Lung (tissue), 12 donors: ENCODE measurements around the gene CHN2. TPM values are rescaled to one million over a fixed set of nuclear protein-coding genes. Genes with fewer than 3 reads are reported as not detected.

Experiments
- ATAC-seq: fragments of 200-7000 bp; cut with Tn5 transposase; one replicate; pipeline ENCODE4 v1.9.1; 2020; ENCODE audit warnings: moderate number of reproducible peaks; ENCODE audit not compliant: insufficient read depth, low FRiP score
- DNase-seq, 3 donors: peaks; one replicate each; pipeline ENCODE4 v3.0.0-alpha.2; 2013 to 2017
- H3K27ac ChIP-seq, 2 donors: one replicate each; pipeline ENCODE4 v1.5.1; 2013; ENCODE audit warnings: mild to moderate bottlenecking in 2 of 2, moderate library complexity in 2 of 2, control low read depth in 1 of 2, inconsistent platforms in 1 of 2, low read depth in 1 of 2, low read length in 1 of 2
- H3K27me3 ChIP-seq, 3 donors: one replicate each; pipeline ENCODE4 v1.5.1; 2013; ENCODE audit warnings: low read length in 2 of 3; ENCODE audit not compliant: control insufficient read depth in 3 of 3, insufficient read depth in 3 of 3
- H3K36me3 ChIP-seq, 4 donors: one replicate each; pipeline ENCODE4 v1.5.1; 2013; ENCODE audit warnings: low read length in 4 of 4, mild to moderate bottlenecking in 1 of 4, moderate library complexity in 1 of 4; ENCODE audit not compliant: control insufficient read depth in 4 of 4, insufficient read depth in 4 of 4
- H3K4me1 ChIP-seq, 5 donors: one replicate each; pipeline ENCODE4 v1.5.1; 2013; ENCODE audit warnings: low read length in 5 of 5, mild to moderate bottlenecking in 2 of 5, moderate library complexity in 1 of 5; ENCODE audit not compliant: control insufficient read depth in 5 of 5, insufficient read depth in 5 of 5
- H3K4me3 ChIP-seq: one replicate; pipeline ENCODE4 v1.5.1; 2013; ENCODE audit warnings: mild to moderate bottlenecking, control low read depth, moderate library complexity
- H3K9ac ChIP-seq, 2 donors: one replicate each; pipeline ENCODE4 v1.5.1; 2013; ENCODE audit warnings: low read length in 2 of 2, control low read depth in 1 of 2; ENCODE audit not compliant: insufficient read depth in 1 of 2
- H3K9me3 ChIP-seq, 4 donors: one replicate each; pipeline ENCODE4 v1.5.1; 2013; ENCODE audit warnings: low read length in 3 of 4, mild to moderate bottlenecking in 1 of 4, moderate library complexity in 1 of 4; ENCODE audit not compliant: control insufficient read depth in 4 of 4, insufficient read depth in 3 of 4
- WGBS, 2 donors: extraction: QIAGEN DNeasy Blood & Tissue Kit; methylation state at CpG; one replicate each; pipeline ENCODE4 v1.1.7; 2013; 5-methylcytosine and 5-hydroxymethylcytosine counted together
- polyA plus RNA-seq, 2 donors: library from polyadenylated mRNA; stranded (reverse); fragments of 200-250 nt; gene quantifications; one replicate each; pipeline ENCODE4 v1.2.1, GENCODE V29; 2013
- total RNA-seq, 2 donors: library from RNA; depleted of rRNA in 1 of 2; stranded (reverse); fragments of >200 nt in 1 of 2; gene quantifications; one replicate each; pipeline ENCODE4 v1.2.1, GENCODE V29; 2014 to 2021
- TF ChIP-seq, protein P1 (sequence below): IDR thresholded peaks from 2 replicates; pipeline ENCODE4 v1.5.1; 2012; ENCODE audit warnings: mild to moderate bottlenecking; ENCODE audit errors: control extremely low read depth, extremely low read depth
- donor health status: control.
- donor health status: control.
- donor health status: Bipolar disorder and iron deficiency.
- donor health status: healthy.
- donor health status: DM: yes; HTN: yes; CAD: no.

The CHN2 gene
- total and polyA plus RNA-seq, 4 donors = 3.2 to 11.0 (median 6.7) TPM

DNA sequence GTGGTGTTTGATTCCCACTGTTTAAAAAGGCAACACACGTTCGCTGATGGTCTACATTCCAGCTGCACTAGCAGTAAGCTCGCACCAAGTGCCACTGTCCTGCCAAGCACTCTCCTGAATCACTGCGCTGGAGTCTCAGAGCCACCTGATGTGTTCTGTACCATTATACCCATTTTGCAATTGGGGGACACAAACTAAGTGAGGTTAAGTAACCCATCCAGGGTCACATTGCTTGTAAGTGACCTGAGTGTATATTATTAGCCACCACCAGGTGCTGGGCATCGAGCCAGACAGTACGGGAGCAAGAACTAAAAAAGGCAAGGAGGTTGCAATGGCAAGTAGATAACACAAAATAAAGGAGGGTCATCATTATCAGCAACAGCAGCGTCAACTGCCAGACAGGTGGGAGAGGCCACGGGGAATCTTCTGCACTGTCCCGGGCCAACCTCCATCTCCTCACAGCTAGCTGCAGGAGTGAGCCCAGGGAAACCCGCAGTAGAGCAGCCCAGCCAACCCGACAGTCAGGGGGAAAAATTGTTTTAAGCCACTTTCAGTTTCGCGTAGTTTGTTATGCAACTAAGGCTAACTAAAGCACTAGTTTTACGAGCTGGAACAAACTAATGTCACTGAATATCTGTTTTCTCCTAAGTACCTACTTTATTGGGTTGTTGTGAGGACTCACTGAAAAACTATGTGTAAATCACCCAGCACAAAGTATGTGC, 47.5 kb upstream of the CHN2 start:
- WGBS, 2 donors = 46 to 58% methylated on average over 14 of the region's 14 CpGs
- Histone ChIP-seq H3K4me1 (peaks cover 0 to 19% (median 7%) of the 10 kb centered on the region in 5 donors), H3K27ac (peak overlapping the region in 1 of 2 donors; percentile 82), H3K36me3 (no peaks in the 10 kb centered on the region), H3K9ac (no peak overlapping the region), H3K4me3 (no peak overlapping the region), H3K9me3 (no peaks in the 10 kb centered on the region), H3K27me3 (peaks cover 0 to 67% (median 40%) of the 10 kb centered on the region in 3 donors)
- ATAC-seq (no peak), DNase-seq (peak in 1 of 3 donors; percentile 21)
- TF ChIP-seq, protein P1, sequence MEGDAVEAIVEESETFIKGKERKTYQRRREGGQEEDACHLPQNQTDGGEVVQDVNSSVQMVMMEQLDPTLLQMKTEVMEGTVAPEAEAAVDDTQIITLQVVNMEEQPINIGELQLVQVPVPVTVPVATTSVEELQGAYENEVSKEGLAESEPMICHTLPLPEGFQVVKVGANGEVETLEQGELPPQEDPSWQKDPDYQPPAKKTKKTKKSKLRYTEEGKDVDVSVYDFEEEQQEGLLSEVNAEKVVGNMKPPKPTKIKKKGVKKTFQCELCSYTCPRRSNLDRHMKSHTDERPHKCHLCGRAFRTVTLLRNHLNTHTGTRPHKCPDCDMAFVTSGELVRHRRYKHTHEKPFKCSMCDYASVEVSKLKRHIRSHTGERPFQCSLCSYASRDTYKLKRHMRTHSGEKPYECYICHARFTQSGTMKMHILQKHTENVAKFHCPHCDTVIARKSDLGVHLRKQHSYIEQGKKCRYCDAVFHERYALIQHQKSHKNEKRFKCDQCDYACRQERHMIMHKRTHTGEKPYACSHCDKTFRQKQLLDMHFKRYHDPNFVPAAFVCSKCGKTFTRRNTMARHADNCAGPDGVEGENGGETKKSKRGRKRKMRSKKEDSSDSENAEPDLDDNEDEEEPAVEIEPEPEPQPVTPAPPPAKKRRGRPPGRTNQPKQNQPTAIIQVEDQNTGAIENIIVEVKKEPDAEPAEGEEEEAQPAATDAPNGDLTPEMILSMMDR = no peak

DNA sequence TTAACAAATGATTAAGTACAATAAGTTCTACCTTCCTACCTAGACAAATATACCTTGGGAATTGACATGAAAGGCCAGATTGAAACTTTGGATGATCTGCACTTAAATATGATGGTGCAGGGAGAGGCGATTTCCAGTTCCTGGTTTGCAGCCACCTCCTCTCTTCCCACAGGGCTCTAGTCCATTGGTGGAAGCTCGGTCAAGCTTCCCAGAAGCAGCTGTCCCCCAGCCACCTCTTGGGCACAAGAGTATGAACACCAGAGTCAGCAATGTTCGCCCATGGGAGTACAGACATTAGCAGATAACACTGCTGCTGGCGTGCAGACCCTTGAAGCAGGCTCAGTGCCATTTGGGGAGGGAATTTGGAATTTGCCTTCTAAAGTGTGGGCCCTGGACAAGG, 46.8 kb upstream of the CHN2 start:
- DNase-seq (no peak), ATAC-seq (no peak)
- no peak overlapping the region for H3K9ac ChIP-seq
- 78 to 92% methylated on average over 4 of the region's 4 CpGs for WGBS, 2 donors
- H3K36me3 ChIP-seq = no peaks in the 10 kb centered on the region
- TF ChIP-seq, protein P1 = no peak
- H3K27ac ChIP-seq = peak overlapping the region in 1 of 2 donors; percentile 82
- H3K4me1 ChIP-seq = peaks cover 0 to 19% (median 7%) of the 10 kb centered on the region in 5 donors
- H3K4me3 ChIP-seq = no peak overlapping the region
- peaks cover 0 to 64% (median 40%) of the 10 kb centered on the region in 3 donors for H3K27me3 ChIP-seq
- peaks cover 0 to 1% (median 0%) of the 10 kb centered on the region in 4 donors for H3K9me3 ChIP-seq

DNA sequence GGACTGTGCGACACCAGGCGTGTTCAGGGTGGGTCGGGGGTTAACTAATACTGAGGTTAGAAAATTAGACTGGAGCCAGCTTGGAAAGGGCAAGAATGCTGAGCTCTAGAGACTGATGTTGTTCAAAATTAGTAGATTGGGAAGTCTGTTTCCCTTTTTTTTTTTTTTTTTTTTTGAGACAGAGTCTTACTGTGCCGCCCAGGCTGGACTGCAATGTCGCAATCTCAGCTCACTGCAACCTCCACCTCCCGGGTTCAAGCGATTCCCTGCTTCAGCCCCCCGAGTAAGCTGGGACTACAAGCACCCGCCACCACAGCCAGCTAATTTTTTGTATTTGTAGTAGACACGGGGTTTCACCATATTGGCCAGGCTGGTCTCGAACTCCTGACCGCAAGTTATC, 45.5 kb upstream of the CHN2 start:
- peaks cover 0 to 19% (median 7%) of the 10 kb centered on the region in 5 donors for H3K4me1 ChIP-seq
- H3K27me3 ChIP-seq = peaks cover 0 to 53% (median 35%) of the 10 kb centered on the region in 3 donors
- no peak overlapping the region for H3K9ac ChIP-seq
- H3K36me3 ChIP-seq = no peaks in the 10 kb centered on the region
- no peak for ATAC-seq
- 81 to 87% methylated on average over 12 of the region's 12 CpGs for WGBS, 2 donors
- H3K4me3 ChIP-seq = no peak overlapping the region
- no peak for DNase-seq
- peak overlapping the region in 1 of 2 donors; percentile 60 for H3K27ac ChIP-seq
- TF ChIP-seq, protein P1 = no peak
- peaks cover 0 to 2% (median 0%) of the 10 kb centered on the region in 4 donors for H3K9me3 ChIP-seq
